Common myeloid progenitor, CD34-positive (primary cell): ENCODE data around the gene IGF2BP2.
A peak's percentile ranks its signal among the peaks of the same experiment; 100 is the strongest.
"Not testable (repeated sequence)": the region's sequence is repeated elsewhere in the genome, so short reads cannot be mapped to it uniquely, and the experiment has no call there.

Experiments
- CTCF ChIA-PET: fragments of 350-600 bp; sonication (Branson Sonifier 250); formaldehyde crosslinking; loops from one replicate; lab custom pipeline; 2021; ENCODE audit warnings: antibody characterized with exemption; lab: Charles Lee
- POLR2A ChIA-PET: fragments of 350-600 bp; sonication (Branson Sonifier 250); formaldehyde crosslinking; loops from one replicate; lab custom pipeline; 2021; ENCODE audit warnings: antibody characterized with exemption; lab: Charles Lee
- DNase-seq, 3 donors: peaks; one replicate each; pipeline versions ENCODE4 v3.0.0 to v3.0.0-alpha.2; 2013
- H3K27ac ChIP-seq, 2 experiments: 1 replicate in 1 of 2; 2 replicates in 1 of 2; pipeline ENCODE4 v1.7.0; 2013; ENCODE audit warnings: inconsistent platforms in 2 of 2, low read length in 2 of 2, mild to moderate bottlenecking in 2 of 2, low read depth in 1 of 2, moderate library complexity in 1 of 2; ENCODE audit not compliant: severe bottlenecking in 2 of 2, insufficient read depth in 1 of 2, poor library complexity in 1 of 2
- H3K27me3 ChIP-seq, 5 experiments: replicated peaks in 2 of 5; 1 replicate in 3 of 5; 2 replicates in 2 of 5; pipeline versions ENCODE4 v1.6.1 to v1.7.0; 2013; ENCODE audit warnings: low read length in 4 of 5, mild to moderate bottlenecking in 2 of 5, moderate library complexity in 2 of 5, inconsistent platforms in 1 of 5; ENCODE audit not compliant: insufficient read depth in 5 of 5, control insufficient read depth in 4 of 5
- H3K36me3 ChIP-seq, 4 experiments: 1 replicate in 2 of 4; 2 replicates in 2 of 4; pipeline versions ENCODE4 v1.6.1 to v1.7.0; 2013; ENCODE audit warnings: low read length in 3 of 4, control low read depth in 1 of 4, mild to moderate bottlenecking in 1 of 4; ENCODE audit not compliant: control insufficient read depth in 4 of 4, insufficient read depth in 4 of 4
- H3K4me1 ChIP-seq, 4 experiments: 1 replicate in 3 of 4; 2 replicates in 1 of 4; pipeline versions ENCODE4 v1.6.1 to v1.7.1; 2013; ENCODE audit warnings: low read length in 3 of 4, mild to moderate bottlenecking in 3 of 4, control low read depth in 1 of 4, inconsistent platforms in 1 of 4, moderate library complexity in 1 of 4; ENCODE audit not compliant: control insufficient read depth in 4 of 4, insufficient read depth in 4 of 4; ENCODE audit errors: control extremely low read depth in 1 of 4
- H3K4me3 ChIP-seq, 7 experiments: 1 replicate in 4 of 7; 2 replicates in 3 of 7; pipeline versions ENCODE4 v1.5.1 to v1.7.0; 2013; ENCODE audit warnings: mild to moderate bottlenecking in 7 of 7, low read length in 6 of 7, moderate library complexity in 6 of 7, inconsistent platforms in 2 of 7, low read depth in 2 of 7, control low read depth in 1 of 7; ENCODE audit not compliant: insufficient read depth in 4 of 7, control insufficient read depth in 1 of 7; ENCODE audit errors: extremely low read depth in 1 of 7
- H3K9me3 ChIP-seq, 5 experiments: 1 replicate in 4 of 5; 2 replicates in 1 of 5; pipeline versions ENCODE4 v1.6.1 to v1.7.1; 2013; ENCODE audit warnings: low read length in 4 of 5, mild to moderate bottlenecking in 2 of 5, inconsistent platforms in 1 of 5, low read depth in 1 of 5, moderate library complexity in 1 of 5; ENCODE audit not compliant: control insufficient read depth in 4 of 5, insufficient read depth in 2 of 5; ENCODE audit errors: control extremely low read depth in 1 of 5
- WGBS: methylation state at CpG from one replicate; pipeline ENCODE4 v1.1.5; 2013; ENCODE audit not compliant: insufficient coverage; 5-methylcytosine and 5-hydroxymethylcytosine counted together

Gene IGF2BP2

DNA sequence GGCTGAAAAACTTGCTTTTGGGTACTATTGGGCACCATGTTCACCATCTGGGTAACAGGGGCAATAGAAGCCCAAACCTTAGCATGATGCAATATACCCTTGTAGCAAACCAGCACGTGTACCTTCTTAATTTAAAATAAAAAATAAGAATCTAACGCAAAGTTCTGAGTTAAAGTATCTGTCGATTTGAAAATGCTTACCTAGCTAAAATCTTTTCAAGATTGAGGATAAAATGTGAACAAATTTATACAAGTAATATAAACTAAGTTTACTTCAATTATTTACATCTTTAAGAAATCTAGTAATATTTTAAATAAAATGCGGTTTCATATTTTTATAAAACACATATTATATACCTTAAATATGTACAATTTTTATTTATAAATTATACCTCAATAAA, 38.1 kb upstream of the IGF2BP2 start:
- Histone ChIP-seq H3K4me1 (no peaks in the 10 kb centered on the region), H3K9me3 (no peaks in the 10 kb centered on the region), H3K27me3 (peaks cover 0 to 2% (median 0%) of the 10 kb centered on the region in 5 experiments), H3K36me3 (no peaks in the 10 kb centered on the region), H3K4me3 (no peak overlapping the region), H3K27ac (no peak overlapping the region)
- DNase-seq = no peak
- POLR2A ChIA-PET = no interaction called here
- no CpG with 5 or more reads among the region's 4 CpGs for WGBS
- CTCF ChIA-PET = no interaction called here

DNA sequence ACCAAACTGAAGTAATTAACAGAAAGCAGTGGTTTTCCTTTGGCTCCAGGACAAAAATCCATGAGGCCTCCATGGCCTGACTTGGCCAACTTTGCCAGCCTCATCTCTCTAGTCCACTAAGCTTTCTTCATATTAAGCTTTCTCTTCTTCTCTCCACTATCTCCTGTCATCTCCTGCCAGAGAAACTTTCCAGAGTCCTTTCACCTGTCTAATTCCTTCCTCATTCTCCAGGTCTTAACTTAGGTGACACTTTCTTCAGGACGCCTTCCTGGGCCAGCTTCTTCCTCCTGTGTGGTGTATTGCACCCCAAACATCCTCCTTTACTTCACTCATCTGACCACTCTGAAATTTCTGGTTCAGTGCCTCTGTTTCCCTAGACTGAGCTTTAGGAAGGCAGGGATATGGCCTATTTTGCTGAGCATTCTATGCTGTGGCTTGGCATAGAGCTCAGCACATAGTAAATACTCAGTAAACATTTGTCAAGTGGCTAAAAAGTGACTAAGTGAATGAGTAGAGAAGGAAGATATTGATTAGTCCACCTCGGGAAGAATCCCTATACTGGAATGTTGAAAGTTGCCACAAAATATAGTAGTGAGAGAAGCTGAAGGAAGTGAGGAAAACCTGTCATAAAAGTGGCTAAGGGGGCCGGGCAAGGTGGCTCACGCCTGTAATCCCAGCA, 34.6 kb upstream of the IGF2BP2 start:
- Histone ChIP-seq H3K27ac (no peak overlapping the region), H3K4me1 (no peaks in the 10 kb centered on the region), H3K9me3 (peaks cover 0 to 12% (median 7%) of the 10 kb centered on the region in 5 experiments), H3K36me3 (no peaks in the 10 kb centered on the region), H3K4me3 (no peak overlapping the region), H3K27me3 (no peaks in the 10 kb centered on the region)
- 100% methylated on average over 3 of the region's 4 CpGs for WGBS
- no peak for DNase-seq
- ChIA-PET CTCF (interaction anchor here (0.6 to 0.7 kb wide), 2 partner anchors 84 to 115 kb away, joined by 3 read pairs; no protein-coding TSS in a partner anchor), POLR2A (no interaction called here)

DNA sequence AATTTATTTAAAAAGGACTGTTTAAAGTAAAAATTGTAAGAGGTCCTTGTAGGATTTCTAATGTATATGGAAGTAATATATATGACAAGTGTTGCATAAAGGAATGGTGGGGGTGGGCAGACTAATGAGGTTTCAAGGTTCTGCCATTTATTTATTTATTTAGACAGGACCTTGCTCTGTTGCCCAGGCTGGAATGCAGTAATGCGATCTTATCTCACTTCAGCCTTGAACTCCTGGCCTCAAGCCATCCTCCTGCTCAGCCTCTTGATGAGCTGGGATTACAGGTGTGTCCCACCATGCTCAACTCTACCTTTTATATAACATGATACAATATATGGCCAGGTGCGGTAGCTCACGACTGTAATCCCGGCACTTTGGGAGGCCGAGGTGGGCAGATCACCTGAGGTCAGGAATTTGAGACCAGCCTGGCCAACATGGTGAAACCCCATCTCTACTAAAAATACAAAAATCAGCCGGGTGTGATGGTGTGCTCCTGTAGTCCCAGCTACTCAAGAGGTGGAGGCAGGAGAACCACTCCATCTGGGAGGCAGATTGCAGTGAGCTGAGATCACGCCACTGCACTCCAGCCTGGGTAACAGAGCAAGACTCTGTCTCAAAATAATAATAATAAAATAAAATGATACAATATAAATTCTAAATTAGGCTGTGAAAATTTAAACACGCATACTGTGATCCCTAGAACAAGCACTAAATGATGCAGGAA, 33.8 kb upstream of the IGF2BP2 start:
- CTCF ChIA-PET = interaction anchor here (0.6 kb wide), 1 partner anchor 84 kb away, joined by 3 read pairs; no protein-coding TSS in a partner anchor
- WGBS = 100% methylated on average over 2 of the region's 8 CpGs
- POLR2A ChIA-PET = no interaction called here

DNA sequence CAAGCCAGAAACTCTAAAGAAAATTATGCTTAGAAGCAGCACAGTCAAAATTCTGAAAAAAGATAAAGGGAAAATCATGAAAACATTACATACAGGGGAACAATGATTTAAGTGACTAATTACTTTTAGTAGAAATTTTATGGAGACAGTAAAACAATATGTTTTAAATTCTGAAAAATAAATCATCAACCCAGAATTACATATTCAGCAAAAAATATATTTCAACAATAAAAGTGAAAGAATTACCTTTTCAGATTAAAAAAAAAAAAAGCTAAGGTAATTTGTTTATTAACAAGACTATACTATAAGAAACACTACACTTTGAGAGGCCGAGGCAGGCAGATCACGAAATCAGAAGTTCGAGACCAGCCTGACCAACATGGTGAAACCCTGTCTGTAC, 32.4 kb upstream of the IGF2BP2 start:
- Histone ChIP-seq H3K4me1 (no peaks in the 10 kb centered on the region), H3K9me3 (peaks cover 0 to 12% (median 7%) of the 10 kb centered on the region in 5 experiments), H3K4me3 (no peak overlapping the region), H3K27me3 (no peaks in the 10 kb centered on the region), H3K27ac (no peak overlapping the region), H3K36me3 (no peaks in the 10 kb centered on the region)
- POLR2A ChIA-PET = no interaction called here
- no peak for DNase-seq
- CTCF ChIA-PET = interaction anchor here (1.0 kb wide), 1 partner anchor 13 kb away, joined by 3 read pairs; no protein-coding TSS in a partner anchor
- 81% methylated on average over 3 of the region's 3 CpGs for WGBS

More for the DNA sequence above, 33.8 kb upstream of the IGF2BP2 start:
- Histone ChIP-seq H3K4me3 (no peak overlapping the region), H3K27ac (no peak overlapping the region), H3K36me3 (no peaks in the 10 kb centered on the region), H3K9me3 (peaks cover 0 to 12% (median 7%) of the 10 kb centered on the region in 5 experiments), H3K27me3 (no peaks in the 10 kb centered on the region), H3K4me1 (no peaks in the 10 kb centered on the region)
- DNase-seq = no peak

DNA sequence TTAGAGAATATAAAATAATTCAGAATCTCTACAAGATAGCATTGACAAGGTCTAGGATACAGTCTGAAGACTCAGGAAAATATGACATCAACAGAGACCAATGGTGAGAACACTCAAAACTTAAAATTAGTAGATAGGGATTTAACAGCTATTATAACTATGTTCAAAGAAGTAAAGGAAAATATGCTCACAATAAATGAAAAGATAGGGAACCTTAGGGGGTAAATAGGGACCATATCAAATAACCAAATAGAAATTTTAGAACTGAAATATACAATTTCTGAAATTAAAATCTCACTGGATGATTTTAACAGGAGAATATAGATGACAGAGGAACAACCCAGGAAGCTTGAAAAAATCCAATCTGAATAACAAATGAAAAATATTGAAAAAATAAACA, 31.8 kb upstream of the IGF2BP2 start:
- Histone ChIP-seq H3K4me1 (no peaks in the 10 kb centered on the region), H3K9me3 (peaks cover 0 to 12% (median 7%) of the 10 kb centered on the region in 5 experiments), H3K36me3 (no peaks in the 10 kb centered on the region), H3K27me3 (no peaks in the 10 kb centered on the region), H3K4me3 (no peak overlapping the region), H3K27ac (no peak overlapping the region)
- ChIA-PET POLR2A (no interaction called here), CTCF (interaction anchor here (1.0 to 1.5 kb wide), 3 partner anchors 11 to 298 kb away, joined by 3 read pairs; no protein-coding TSS in a partner anchor)
- DNase-seq = peak in 1 of 3 donors; percentile 7

DNA sequence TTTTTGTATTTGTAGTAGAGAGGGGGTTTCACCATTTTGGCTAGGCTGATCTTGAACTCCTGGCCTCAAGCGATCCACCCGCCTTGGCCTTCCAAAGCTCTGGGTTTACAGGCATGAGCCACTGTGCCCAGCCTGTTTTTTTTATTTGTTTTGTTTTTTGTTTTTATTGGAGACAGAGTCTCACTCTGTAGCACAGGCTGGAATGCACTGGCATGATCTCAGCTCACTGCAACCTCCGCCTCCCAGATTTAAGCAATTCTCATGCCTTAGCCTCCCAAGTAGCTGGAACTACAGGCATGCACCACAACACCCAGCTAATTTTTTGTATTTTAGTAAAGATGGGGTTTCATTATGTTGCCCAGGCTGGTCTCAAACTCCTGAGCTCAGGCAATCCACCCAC, 28.9 kb upstream of the IGF2BP2 start:
- CTCF ChIA-PET = interaction anchor here (0.9 to 1.5 kb wide), 2 partner anchors 16 to 53 kb away, joined by 3 to 4 read pairs; no protein-coding TSS in a partner anchor
- H3K36me3 ChIP-seq, H3K27me3 ChIP-seq, H3K4me3 ChIP-seq, POLR2A ChIA-PET, H3K4me1 ChIP-seq, DNase-seq, H3K27ac ChIP-seq: not testable (repeated sequence)
- WGBS = no CpG with 5 or more reads among the region's 3 CpGs
- peaks cover 0 to 12% (median 7%) of the 10 kb centered on the region in 5 experiments for H3K9me3 ChIP-seq

DNA sequence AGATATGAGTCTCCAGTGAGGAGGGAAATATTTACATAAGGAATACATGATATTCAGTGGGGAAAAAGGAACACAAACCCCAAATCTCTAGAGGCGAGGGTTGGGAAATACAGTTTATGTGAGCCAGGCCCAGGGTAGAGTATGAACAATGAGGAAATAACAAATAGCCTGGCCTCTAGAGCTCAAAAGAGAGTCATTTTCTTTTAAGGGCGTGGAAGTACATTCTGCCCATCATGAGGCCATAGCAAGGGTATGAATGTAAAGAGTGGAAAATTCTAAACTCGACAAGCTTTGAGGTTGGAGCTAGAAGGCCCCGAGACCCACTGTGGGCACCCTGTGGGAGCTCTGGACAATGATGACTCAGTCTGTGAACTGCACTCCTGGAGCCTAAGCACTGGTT, 27.8 kb upstream of the IGF2BP2 start:
- Histone ChIP-seq H3K27me3 (no peaks in the 10 kb centered on the region), H3K4me3 (no peak overlapping the region), H3K27ac (no peak overlapping the region), H3K9me3 (peaks cover 0 to 12% (median 6%) of the 10 kb centered on the region in 5 experiments), H3K4me1 (no peaks in the 10 kb centered on the region), H3K36me3 (no peaks in the 10 kb centered on the region)
- ChIA-PET CTCF (interaction anchor here (0.6 to 0.9 kb wide), 2 partner anchors 48 to 55 kb away, joined by 3 read pairs; no protein-coding TSS in a partner anchor), POLR2A (no interaction called here)
- WGBS = 92% methylated on average over 4 of the region's 4 CpGs
- peak in 1 of 3 donors; percentile 8 for DNase-seq
